Natural killer cell (primary cell): ENCODE data around the gene TSSK6. TPM values are rescaled to one million over a fixed set of nuclear protein-coding genes. Genes with fewer than 3 reads are reported as not detected.

Experiments used
- ATAC-seq, 3 donors: fragments of 150-1000 bp in 2 of 3; fragments of 200-7000 bp in 1 of 3; cut with Tn5 transposase; 1 replicate in 1 of 3; 2 replicates in 2 of 3; pipeline ENCODE4 v1.10.0; 2021; ENCODE audit warnings: mild to moderate bottlenecking in 2 of 3, moderate library complexity in 2 of 3
- DNase-seq, 2 donors: peaks; one replicate each; pipeline versions ENCODE4 v3.0.0 to v3.0.0-alpha.2; 2013 to 2021; ENCODE audit warnings: mixed read lengths in 1 of 2
- H3K27ac ChIP-seq: one replicate; pipeline ENCODE4 v1.5.1; 2013; ENCODE audit warnings: mild to moderate bottlenecking, low read length
- H3K27me3 ChIP-seq: one replicate; pipeline ENCODE4 v1.6.1; 2013; ENCODE audit warnings: low read length; ENCODE audit not compliant: control insufficient read depth, insufficient read depth
- H3K36me3 ChIP-seq: one replicate; pipeline ENCODE4 v1.6.1; 2013; ENCODE audit warnings: low read length; ENCODE audit not compliant: control insufficient read depth, insufficient read depth
- H3K4me1 ChIP-seq: one replicate; pipeline ENCODE4 v1.6.1; 2013; ENCODE audit warnings: low read length; ENCODE audit not compliant: control insufficient read depth, insufficient read depth
- H3K4me3 ChIP-seq: one replicate; pipeline ENCODE4 v1.5.1; 2013; ENCODE audit warnings: low read length
- H3K9me3 ChIP-seq: one replicate; pipeline ENCODE4 v1.6.1; 2013; ENCODE audit warnings: low read length; ENCODE audit not compliant: control insufficient read depth, insufficient read depth
- H3K27ac Mint-ChIP-seq, 2 donors: one replicate each; pipeline ENCODE4 v1.8.0; 2022; ENCODE audit warnings: mild to moderate bottlenecking in 2 of 2, mixed read lengths in 2 of 2, moderate library complexity in 1 of 2
- H3K27me3 Mint-ChIP-seq, 2 donors: one replicate each; pipeline ENCODE4 v1.8.0; 2022; ENCODE audit warnings: low read depth in 2 of 2, mixed read lengths in 2 of 2
- H3K36me3 Mint-ChIP-seq: one replicate; pipeline ENCODE4 v1.8.0; 2022; ENCODE audit warnings: mixed read lengths
- H3K4me1 Mint-ChIP-seq, 2 donors: one replicate each; pipeline ENCODE4 v1.8.0; 2022; ENCODE audit warnings: mixed read lengths in 2 of 2
- H3K4me3 Mint-ChIP-seq: one replicate; pipeline ENCODE4 v1.8.0; 2022; ENCODE audit warnings: mild to moderate bottlenecking, moderate library complexity, mixed read lengths
- H3K9me3 Mint-ChIP-seq, 2 donors: one replicate each; pipeline ENCODE4 v1.8.0; 2022; ENCODE audit warnings: mixed read lengths in 2 of 2
- CTCF ChIP-seq: fragments of 200-600 bp; IDR thresholded peaks from one replicate; pipeline ENCODE4 v1.8.0; 2022; ENCODE audit warnings: antibody characterized with exemption
- WGBS: methylation state at CpG from one replicate; pipeline ENCODE4 v1.1.7; 2013; ENCODE audit warnings: missing lambda C conversion rate; ENCODE audit not compliant: insufficient coverage; 5-methylcytosine and 5-hydroxymethylcytosine counted together
- intact Hi-C: fragments of 100-400 bp; cut with micrococcal nuclease; formaldehyde crosslinking; loops from one replicate; pipeline ENCODE4 v1.14.2; 2022
- total RNA-seq, 4 donors: library from RNA; stranded (reverse); fragments of 120-200 nt in 1 of 4; gene quantifications; one replicate each; pipeline versions ENCODE4 v1.2.3 to v1.2.4, GENCODE V29; 2013 to 2022

Gene TSSK6
- total RNA-seq, 3 donors from 2014 or later (not counting 1 experiment from before 2014, with no cell fraction given) = 2.2 to 2.5 (median 2.3) TPM

GRCh38 chr19:19551853-19552192 is 36.5 kb upstream of the TSSK6 start:
- intact Hi-C loops = no loop called here
- whole genome bisulfite sequencing = 83% methylated on average over 14 of the region's 14 CpGs
- no peak overlapping the region for H3K27ac ChIP-seq
- Mint-ChIP-seq H3K4me3 (no peak overlapping the region), H3K27ac (no peak overlapping the region), H3K4me1 (no peaks in the 10 kb centered on the region), H3K27me3 (peaks cover 0 to 4% of the 10 kb centered on the region in 2 donors), H3K36me3 (no peaks in the 10 kb centered on the region), H3K9me3 (no peaks in the 10 kb centered on the region)
- H3K4me1 ChIP-seq = peaks cover 6% of the 10 kb centered on the region
- DNase-seq = no peak
- H3K9me3 ChIP-seq = no peaks in the 10 kb centered on the region
- ATAC-seq = no peak
- no peak overlapping the region for H3K4me3 ChIP-seq
- no peaks in the 10 kb centered on the region for H3K27me3 ChIP-seq
- TF ChIP-seq CTCF = no peak
- H3K36me3 ChIP-seq = no peaks in the 10 kb centered on the region

DNA sequence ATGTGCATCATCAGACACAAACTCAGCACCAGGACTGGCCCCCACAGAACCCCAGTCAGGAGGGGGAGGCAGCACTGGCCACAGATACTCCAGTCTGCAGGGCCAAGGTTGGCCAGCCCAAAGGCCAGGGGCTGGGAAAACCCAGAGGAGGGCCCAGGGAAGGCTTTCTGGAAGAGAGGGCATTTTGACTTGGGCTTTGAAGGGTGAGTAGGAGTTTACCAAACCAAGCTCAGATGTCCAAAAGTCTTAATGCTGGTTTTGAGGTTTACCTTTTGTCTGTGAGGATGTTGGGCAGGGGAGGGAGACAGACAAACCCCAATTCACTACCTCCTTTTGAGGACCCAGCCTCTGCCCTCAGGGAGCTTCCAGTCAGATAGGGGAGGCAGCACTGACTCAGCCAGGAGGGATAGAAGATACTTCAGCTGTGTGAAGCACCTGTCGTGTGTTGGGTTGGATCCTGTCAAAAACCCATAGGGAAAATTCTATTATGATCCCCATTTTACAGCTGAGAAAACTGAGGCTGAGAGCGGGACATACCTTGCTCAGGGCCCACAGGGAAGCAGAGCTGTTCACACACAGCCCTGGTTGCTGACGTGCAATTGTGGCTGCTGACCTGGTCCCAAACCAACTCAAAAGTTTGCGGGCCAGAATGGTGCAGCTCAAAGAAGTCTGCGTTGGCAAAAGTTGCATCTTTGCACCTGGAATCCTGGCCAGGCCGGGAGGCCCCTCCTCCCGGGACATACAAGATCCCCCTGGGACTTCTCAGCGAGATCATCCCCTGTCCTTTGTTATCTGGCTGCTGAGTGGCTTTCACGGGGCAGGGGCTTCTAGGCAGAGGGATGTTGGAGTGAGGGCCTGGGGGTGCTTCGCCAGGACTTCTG is 35.9 kb upstream of the TSSK6 start:
- 91% methylated on average over 10 of the region's 10 CpGs for WGBS
- H3K27ac Mint-ChIP-seq = no peak overlapping the region
- H3K27ac ChIP-seq = no peak overlapping the region
- no peaks in the 10 kb centered on the region for H3K9me3 Mint-ChIP-seq
- intact Hi-C loops = no loop called here
- no peaks in the 10 kb centered on the region for H3K36me3 Mint-ChIP-seq
- no peak for TF ChIP-seq CTCF
- no peak for DNase-seq
- no peaks in the 10 kb centered on the region for H3K4me1 Mint-ChIP-seq
- H3K27me3 ChIP-seq = no peaks in the 10 kb centered on the region
- H3K9me3 ChIP-seq = no peaks in the 10 kb centered on the region
- H3K27me3 Mint-ChIP-seq = peaks cover 0 to 4% of the 10 kb centered on the region in 2 donors
- H3K4me3 Mint-ChIP-seq = no peak overlapping the region
- peaks cover 6% of the 10 kb centered on the region for H3K4me1 ChIP-seq
- H3K36me3 ChIP-seq = no peaks in the 10 kb centered on the region
- ATAC-seq = no peak
- no peak overlapping the region for H3K4me3 ChIP-seq

DNA sequence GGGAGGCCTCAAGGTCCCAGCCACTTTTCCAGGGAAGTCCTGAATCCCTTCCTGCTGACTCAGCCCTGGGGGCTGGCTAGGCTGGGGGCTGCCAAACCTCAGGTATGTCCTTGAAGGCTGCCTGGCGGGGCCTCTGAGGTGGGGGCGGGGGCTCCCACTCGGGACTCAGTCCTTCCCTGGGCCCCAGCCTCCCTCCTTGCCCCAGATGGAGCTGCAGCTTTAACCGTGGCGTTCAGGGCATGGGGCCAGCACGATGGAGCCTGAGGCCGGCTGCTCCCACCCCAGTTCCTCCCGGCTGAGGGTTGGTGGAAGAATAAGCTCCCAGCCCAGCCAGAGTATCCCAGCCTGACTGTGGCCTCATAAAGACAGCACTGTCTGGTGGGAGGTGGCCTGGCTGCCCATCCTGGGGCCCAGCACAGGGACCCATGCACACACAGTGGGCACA is 35.2 kb upstream of the TSSK6 start:
- Mint-ChIP-seq H3K4me3 (no peak overlapping the region), H3K9me3 (no peaks in the 10 kb centered on the region), H3K27me3 (peaks cover 0 to 4% of the 10 kb centered on the region in 2 donors), H3K4me1 (no peaks in the 10 kb centered on the region), H3K27ac (no peak overlapping the region), H3K36me3 (no peaks in the 10 kb centered on the region)
- Histone ChIP-seq H3K27ac (no peak overlapping the region), H3K4me3 (no peak overlapping the region), H3K27me3 (no peaks in the 10 kb centered on the region), H3K9me3 (no peaks in the 10 kb centered on the region), H3K36me3 (no peaks in the 10 kb centered on the region), H3K4me1 (peaks cover 6% of the 10 kb centered on the region)
- 80% methylated on average over 8 of the region's 8 CpGs for WGBS
- no peak for TF ChIP-seq CTCF
- no peak for ATAC-seq
- DNase-seq = no peak
- intact Hi-C loops = no loop called here
